ENCODE data around the gene RNGTT. TPM values are rescaled to one million over a fixed set of nuclear protein-coding genes. Genes with fewer than 3 reads are reported as not detected.

The RNGTT gene
- total RNA-seq, 1 donor from 2014 or later = 16.5 TPM

DNA sequence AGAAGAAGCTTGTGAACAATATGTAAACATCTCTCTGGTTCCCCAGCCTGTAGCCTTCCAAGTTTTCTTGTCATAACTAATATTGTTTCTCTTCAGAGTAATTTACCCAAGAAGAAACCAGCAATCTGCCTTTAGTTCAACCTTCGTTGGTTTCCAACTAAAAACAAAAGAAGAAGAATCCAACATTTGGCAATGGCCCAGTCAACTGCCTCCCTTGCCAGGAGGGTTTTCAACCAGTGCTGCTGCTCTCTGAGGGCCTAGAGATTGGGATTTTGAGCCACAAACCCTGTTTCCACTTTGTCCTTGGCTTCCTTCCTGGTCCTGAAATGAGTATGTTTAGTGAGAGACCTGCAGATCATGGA is 401.5 kb downstream of the RNGTT start:
- Mint-ChIP-seq H3K27me3 (no peaks in the 10 kb centered on the region), H3K9me3 (ENCODE audit: low read depth) (no peaks in the 10 kb centered on the region), H3K4me1 (ENCODE audit: low read depth) (no peaks in the 10 kb centered on the region), H3K4me3 (ENCODE audit: low read depth) (no peak overlapping the region), H3K27ac (no peak overlapping the region), H3K36me3 (ENCODE audit: insufficient read depth) (no peaks in the 10 kb centered on the region)
- no peak for DNase-seq (ENCODE audit: low spot score, unreplicated experiment)
- TF ChIP-seq, protein P1, sequence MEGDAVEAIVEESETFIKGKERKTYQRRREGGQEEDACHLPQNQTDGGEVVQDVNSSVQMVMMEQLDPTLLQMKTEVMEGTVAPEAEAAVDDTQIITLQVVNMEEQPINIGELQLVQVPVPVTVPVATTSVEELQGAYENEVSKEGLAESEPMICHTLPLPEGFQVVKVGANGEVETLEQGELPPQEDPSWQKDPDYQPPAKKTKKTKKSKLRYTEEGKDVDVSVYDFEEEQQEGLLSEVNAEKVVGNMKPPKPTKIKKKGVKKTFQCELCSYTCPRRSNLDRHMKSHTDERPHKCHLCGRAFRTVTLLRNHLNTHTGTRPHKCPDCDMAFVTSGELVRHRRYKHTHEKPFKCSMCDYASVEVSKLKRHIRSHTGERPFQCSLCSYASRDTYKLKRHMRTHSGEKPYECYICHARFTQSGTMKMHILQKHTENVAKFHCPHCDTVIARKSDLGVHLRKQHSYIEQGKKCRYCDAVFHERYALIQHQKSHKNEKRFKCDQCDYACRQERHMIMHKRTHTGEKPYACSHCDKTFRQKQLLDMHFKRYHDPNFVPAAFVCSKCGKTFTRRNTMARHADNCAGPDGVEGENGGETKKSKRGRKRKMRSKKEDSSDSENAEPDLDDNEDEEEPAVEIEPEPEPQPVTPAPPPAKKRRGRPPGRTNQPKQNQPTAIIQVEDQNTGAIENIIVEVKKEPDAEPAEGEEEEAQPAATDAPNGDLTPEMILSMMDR (IDR thresholded peaks at IDR 0.05; ENCODE audit: unreplicated experiment) = no peak

DNA sequence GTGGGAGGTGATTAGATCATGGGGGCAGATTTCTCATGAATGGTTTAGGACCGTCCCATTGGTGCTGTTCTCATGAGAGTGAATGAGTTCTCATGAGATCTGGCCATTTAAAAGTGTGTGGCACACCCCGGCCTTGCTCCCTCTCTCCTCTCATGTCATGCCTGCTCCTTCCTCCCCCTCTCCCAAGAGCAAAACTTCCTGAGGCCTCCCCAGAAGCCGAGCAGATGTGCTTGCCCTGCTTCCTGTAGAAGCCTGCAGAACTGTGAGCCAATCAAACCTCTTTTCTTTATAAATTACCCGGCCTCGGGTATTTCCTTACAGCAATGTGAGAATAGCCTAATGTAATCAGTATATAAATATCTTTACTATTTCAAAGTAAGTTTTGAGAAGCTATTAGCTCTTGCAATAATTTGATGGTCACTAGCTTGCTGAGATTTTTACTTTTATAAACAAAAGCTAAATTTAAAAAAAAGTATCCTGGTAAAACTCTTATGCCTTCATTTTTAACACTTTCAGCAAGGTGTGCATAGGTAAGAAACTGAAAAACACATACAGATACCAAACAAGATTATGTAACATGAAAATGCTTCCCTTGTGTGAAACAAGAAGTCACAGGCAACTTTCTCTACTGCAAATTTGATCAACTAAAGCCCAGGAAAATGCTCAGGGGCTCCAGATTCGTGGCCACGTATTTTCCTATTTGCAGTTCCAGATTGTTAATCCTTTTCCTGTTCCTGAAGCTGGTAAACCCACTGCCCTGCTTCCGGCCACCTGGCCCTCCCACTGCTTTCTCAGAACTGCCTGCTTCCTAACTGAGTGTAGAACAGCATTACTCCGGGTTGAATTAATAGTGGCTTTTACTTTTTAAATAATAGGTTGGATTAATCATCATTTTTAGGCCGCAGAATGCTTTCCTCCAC is 402.1 kb downstream of the RNGTT start:
- Mint-ChIP-seq H3K27me3 (no peaks in the 10 kb centered on the region), H3K36me3 (ENCODE audit: insufficient read depth) (no peaks in the 10 kb centered on the region), H3K4me3 (ENCODE audit: low read depth) (no peak overlapping the region), H3K9me3 (ENCODE audit: low read depth) (no peaks in the 10 kb centered on the region), H3K4me1 (ENCODE audit: low read depth) (no peaks in the 10 kb centered on the region), H3K27ac (no peak overlapping the region)
- TF ChIP-seq, protein P1 (IDR thresholded peaks at IDR 0.05; ENCODE audit: unreplicated experiment) = no peak
- no peak for DNase-seq (ENCODE audit: low spot score, unreplicated experiment)

Other genes starting within 250 kb of the RNGTT start
- gene PNRC1, start 117.1 kb upstream of the RNGTT start, total RNA-seq = 203 and 212 TPM in 2 replicates
- gene SRSF12, start 154.5 kb upstream of the RNGTT start, total RNA-seq = 20.0 and 22.2 TPM in 2 replicates
- 20.0 and 20.8 TPM in 2 replicates for gene PM20D2, start 182.4 kb upstream of the RNGTT start, total RNA-seq